ACHN (cell line): Measurements from ENCODE around the gene CYP8B1.

Source experiments
- DNase-seq: peaks from one replicate; pipeline ENCODE4 v3.0.0-alpha.2; 2015
- in situ Hi-C: cut with HindIII; loops from 2 replicates; pipeline ENCODE4 v1.10.0; 2017; ENCODE audit warnings: low sequenced_read_pairs, low pct_ligation_motif_present, low pct_unique_long_range_greater_than_20kb

CYP8B1 gene

DNA sequence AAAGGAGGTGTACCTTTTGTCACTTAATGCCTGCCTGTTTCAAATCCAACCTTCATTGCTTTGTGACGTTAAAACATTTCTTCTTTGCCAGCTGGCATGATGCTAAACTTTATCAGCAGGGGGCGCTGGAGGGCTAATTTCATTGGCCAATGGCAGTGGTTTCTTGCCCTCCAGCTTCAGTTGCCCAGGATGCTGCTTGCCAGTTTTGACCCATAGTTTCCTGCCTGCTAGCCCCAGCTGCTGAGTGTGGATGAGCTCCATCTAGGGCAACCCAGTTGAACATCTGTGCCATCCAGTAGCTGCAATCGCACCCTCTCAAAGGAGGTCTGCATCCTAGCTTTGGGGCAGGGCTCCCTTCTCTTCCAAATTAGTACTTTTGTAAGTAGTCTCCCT, 44.4 kb downstream of the CYP8B1 start:
- in situ Hi-C loops: no loop called here

DNA sequence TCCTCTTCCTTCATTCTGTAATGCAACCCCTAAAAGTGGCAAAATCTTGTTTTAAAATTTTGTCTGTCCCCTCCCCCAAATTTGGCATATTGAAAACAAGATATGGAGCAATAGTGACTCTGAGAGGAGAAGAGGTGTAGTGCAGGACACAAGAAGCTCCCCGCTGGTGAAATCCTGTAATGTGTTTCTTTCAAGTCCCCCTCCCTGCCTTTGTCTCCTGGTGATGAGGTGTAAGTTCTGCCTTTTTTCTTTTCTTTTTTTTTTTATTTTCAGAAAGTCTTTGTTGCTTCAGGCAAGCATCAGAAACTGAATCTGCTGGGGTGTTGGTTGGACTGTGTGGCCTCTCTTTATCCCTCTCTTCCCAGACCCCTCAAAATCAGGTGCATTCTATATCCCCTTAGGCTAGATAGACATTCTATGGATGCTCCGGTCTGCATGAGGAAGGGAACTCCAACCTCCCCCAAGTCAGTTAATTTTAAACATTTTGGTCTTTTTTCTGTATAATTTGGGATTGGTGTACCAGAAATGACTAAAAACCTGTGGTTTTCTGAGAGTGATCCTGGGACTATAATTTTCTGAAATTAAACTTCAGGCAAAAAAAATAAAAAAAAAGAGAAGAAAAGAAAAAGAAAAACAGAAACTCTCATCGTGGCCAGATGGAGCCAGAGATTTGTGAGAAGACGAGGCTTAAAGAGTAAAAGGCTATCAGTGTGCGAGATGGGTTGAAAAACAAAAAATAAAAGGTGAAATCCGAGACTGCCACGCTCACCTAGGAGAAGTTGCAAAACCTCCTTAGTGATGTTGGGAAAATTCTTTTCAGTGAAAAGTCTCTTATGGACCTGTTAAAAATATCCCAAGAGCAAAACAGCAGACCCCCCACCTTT, 45.0 kb downstream of the CYP8B1 start:
- in situ Hi-C loops: no loop called here

More for the DNA sequence above, 44.4 kb downstream of the CYP8B1 start:
- peak; percentile 71 for DNase-seq

GRCh38 chr3:42829628-42830436, 45.8 kb downstream of the CYP8B1 start:
- in situ Hi-C loops: no loop called here
- no peak for DNase-seq

More for the DNA sequence above, 45.0 kb downstream of the CYP8B1 start:
- peak; percentile 37 for DNase-seq

DNA sequence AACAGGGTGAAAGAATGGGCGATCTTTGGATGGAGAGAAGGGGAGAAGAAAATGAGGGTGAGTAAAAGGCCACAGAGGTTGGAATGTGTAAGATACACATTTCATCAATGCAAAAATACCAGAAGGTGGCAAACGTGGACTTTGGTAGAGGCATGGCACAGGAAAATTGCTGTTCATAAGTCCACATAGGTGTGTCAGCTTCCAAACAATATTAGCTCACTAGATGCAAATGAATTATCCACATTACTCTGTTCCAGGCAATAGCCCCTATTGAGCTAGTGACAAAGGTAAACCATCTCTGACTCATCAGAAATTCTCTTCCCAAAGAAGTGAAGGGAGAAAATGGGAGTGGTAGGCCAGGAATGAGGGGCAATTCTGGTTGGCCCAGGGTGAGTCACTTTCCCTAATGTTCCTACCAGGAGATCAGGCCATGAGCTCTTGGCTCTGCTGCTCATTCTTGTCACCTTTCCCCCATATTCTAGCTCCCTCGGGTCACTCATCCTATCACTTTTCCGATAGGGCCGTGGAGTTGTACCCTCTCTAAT, 46.5 kb downstream of the CYP8B1 start:
- DNase-seq: no peak
- in situ Hi-C loops: no loop called here

GRCh38 chr3:42827654-42828053, 48.0 kb downstream of the CYP8B1 start:
- no peak for DNase-seq
- in situ Hi-C loops: no loop called here

DNA sequence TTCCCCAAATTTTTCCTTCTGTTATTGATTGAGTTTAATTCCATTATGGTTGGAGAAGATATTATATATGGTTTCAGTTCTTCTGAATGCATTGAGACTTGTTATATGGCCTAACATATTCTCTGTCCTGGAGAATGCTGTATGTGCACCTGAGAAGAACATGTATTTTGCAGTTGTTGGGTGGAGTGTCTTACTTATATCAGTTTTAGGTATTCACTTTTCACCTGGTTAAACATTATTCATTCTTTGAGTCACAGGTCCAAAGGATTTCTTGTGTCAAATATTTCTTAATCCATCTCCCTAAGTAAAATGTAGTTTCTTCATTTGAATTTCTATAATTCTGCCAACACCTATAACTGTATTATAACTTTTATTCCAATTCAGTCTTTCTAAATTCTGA, 48.7 kb downstream of the CYP8B1 start:
- in situ Hi-C loops: no loop called here
- no peak for DNase-seq

DNA sequence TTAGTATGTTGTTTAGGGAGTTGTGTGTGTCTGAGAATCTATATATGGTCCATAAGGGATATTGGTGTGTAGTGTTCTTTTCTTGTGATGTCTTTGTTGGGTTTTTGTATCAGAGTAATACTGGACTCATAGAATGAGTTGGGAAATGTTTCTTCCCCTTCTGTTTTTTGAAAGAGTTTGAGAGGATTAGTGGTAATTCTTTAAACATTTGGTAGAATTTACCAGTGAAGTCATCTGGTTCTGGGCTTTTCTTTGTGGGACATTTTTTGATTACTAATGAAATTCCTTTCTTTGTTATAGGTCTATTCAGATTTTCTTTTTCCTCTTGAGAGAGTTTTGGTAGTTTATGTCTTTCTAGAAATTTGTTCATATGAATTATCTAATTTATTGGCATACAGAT, 49.5 kb downstream of the CYP8B1 start:
- DNase-seq: no peak
- in situ Hi-C loops: no loop called here

- DNase-seq: no peak
- in situ Hi-C loops: no loop called here
Observed at GRCh38 chr3:42823351-42823750, 52.3 kb downstream of the CYP8B1 start.

GRCh38 chr3:42822828-42823227, 52.9 kb downstream of the CYP8B1 start:
- in situ Hi-C loops: no loop called here
- DNase-seq: no peak
